Keratinocyte (primary cell): ENCODE measurements around the gene ARHGEF37. TPM values are rescaled to one million over a fixed set of nuclear protein-coding genes. Genes with fewer than 3 reads are reported as not detected.

ENCODE experiments used
- DNase-seq: peaks from one replicate; pipeline ENCODE4 v3.0.0-alpha.2; 2011; ENCODE audit warnings: low read depth, missing footprints, low spot score
- FAIRE-seq: peaks from 2 replicates; lab custom pipeline; 2011; peaks lifted over from hg19 to GRCh38; lab: Jason Lieb, UNC
- H2AFZ ChIP-seq: 2 replicates; pipeline ENCODE4 v1.6.0; 2012; ENCODE audit warnings: low read length, control low read depth, inconsistent platforms; ENCODE audit not compliant: control insufficient read depth
- H3K27ac ChIP-seq: 2 replicates; pipeline ENCODE4 v1.5.1; 2011; ENCODE audit warnings: low read length; ENCODE audit not compliant: control insufficient read depth, insufficient read depth
- H3K27me3 ChIP-seq: 3 replicates; pipeline ENCODE4 v1.6.0; 2011; ENCODE audit warnings: low read length; ENCODE audit not compliant: control insufficient read depth, insufficient read depth; ENCODE audit errors: extremely low read depth
- H3K36me3 ChIP-seq, 2 experiments: 2 replicates in 1 of 2; 3 replicates in 1 of 2; pipeline ENCODE4 v1.5.1; 2011; ENCODE audit warnings: low read length in 2 of 2, mild to moderate bottlenecking in 1 of 2; ENCODE audit not compliant: control insufficient read depth in 2 of 2, insufficient read depth in 2 of 2; ENCODE audit errors: extremely low read depth in 1 of 2
- H3K4me1 ChIP-seq: 3 replicates; pipeline ENCODE4 v1.5.1; 2011; ENCODE audit warnings: low read length; ENCODE audit not compliant: control insufficient read depth, insufficient read depth; ENCODE audit errors: extremely low read depth
- H3K4me2 ChIP-seq: 3 replicates; pipeline ENCODE4 v1.6.0; 2011; ENCODE audit warnings: low read depth, low read length; ENCODE audit not compliant: control insufficient read depth, insufficient read depth; ENCODE audit errors: extremely low read depth
- H3K4me3 ChIP-seq, 3 experiments: fragments of 200-600 bp in 1 of 3; sonication (generic) in 1 of 3; 2 replicates in 2 of 3; 3 replicates in 1 of 3; pipeline ENCODE4 v1.5.1; 2011 to 2016; ENCODE audit warnings: low read length in 3 of 3, mild to moderate bottlenecking in 3 of 3, control low read depth in 2 of 3, inconsistent platforms in 1 of 3, low read depth in 1 of 3, mixed read lengths in 1 of 3, mixed run types in 1 of 3, moderate library complexity in 1 of 3; ENCODE audit not compliant: control insufficient read depth in 2 of 3, insufficient read depth in 2 of 3; ENCODE audit errors: extremely low read depth in 1 of 3
- H3K79me2 ChIP-seq: 2 replicates; pipeline ENCODE4 v1.6.0; 2012; ENCODE audit warnings: low read length; ENCODE audit not compliant: control insufficient read depth, insufficient read depth
- H3K9ac ChIP-seq: 3 replicates; pipeline ENCODE4 v1.6.0; 2011; ENCODE audit warnings: low read length; ENCODE audit not compliant: control insufficient read depth, insufficient read depth; ENCODE audit errors: extremely low read depth
- H3K9me1 ChIP-seq: 3 replicates; pipeline ENCODE4 v1.6.0; 2011; ENCODE audit warnings: low read length; ENCODE audit not compliant: control insufficient read depth, insufficient read depth; ENCODE audit errors: extremely low read depth
- H3K9me3 ChIP-seq: 2 replicates; pipeline ENCODE4 v1.5.1; 2012; ENCODE audit warnings: low read depth, low read length; ENCODE audit not compliant: control insufficient read depth
- H4K20me1 ChIP-seq: 3 replicates; pipeline ENCODE4 v1.6.0; 2011; ENCODE audit warnings: low read length; ENCODE audit not compliant: control insufficient read depth, insufficient read depth; ENCODE audit errors: extremely low read depth
- EZH2 ChIP-seq: IDR thresholded peaks from one replicate; pipeline ENCODE4 v1.6.1; 2012; ENCODE audit warnings: inconsistent platforms, mild to moderate bottlenecking, low read length, moderate library complexity
- dilution Hi-C: fragments of 300-500 bp; cut with MboI; formaldehyde crosslinking; loops from one replicate; pipeline ENCODE4 v1.7.0; 2020; ENCODE audit warnings: low sequenced_read_pairs; ENCODE audit not compliant: extremely low pct_ligation_motif_present
- polyA plus RNA-seq, 5 experiments: library from polyadenylated mRNA; depleted of rRNA in 3 of 5; stranded (reverse) in 3 of 5; stranded (forward) in 1 of 5; unstranded in 1 of 5; fragments of >200 nt; gene quantifications; 1 replicate in 1 of 5; 2 replicates in 3 of 5; 3 replicates in 1 of 5; pipeline versions ENCODE4 v1.2.1 to v1.2.3, GENCODE V29; 2011 to 2012; ENCODE audit warnings: missing spikeins in 2 of 5, low read depth in 1 of 5, low replicate concordance in 1 of 5
- TF ChIP-seq, protein P1 (sequence below), 3 experiments: IDR thresholded peaks in 1 of 3; conservative IDR thresholded peaks in 1 of 3; optimal IDR thresholded peaks in 1 of 3; 2 replicates in 2 of 3; 3 replicates in 1 of 3; pipeline versions ENCODE3 to v1.5.1; 2011; ENCODE audit warnings: low read length in 3 of 3, mild to moderate bottlenecking in 3 of 3, moderate library complexity in 2 of 3, control low read depth in 1 of 3, inconsistent platforms in 1 of 3; ENCODE audit not compliant: insufficient read depth in 2 of 3; ENCODE audit errors: extremely low read depth in 1 of 3

ARHGEF37 gene
- polyA plus RNA-seq, 1 donor (not counting 4 experiments of a cell fraction or from before 2014, with no cell fraction given), result 8.7 TPM

DNA sequence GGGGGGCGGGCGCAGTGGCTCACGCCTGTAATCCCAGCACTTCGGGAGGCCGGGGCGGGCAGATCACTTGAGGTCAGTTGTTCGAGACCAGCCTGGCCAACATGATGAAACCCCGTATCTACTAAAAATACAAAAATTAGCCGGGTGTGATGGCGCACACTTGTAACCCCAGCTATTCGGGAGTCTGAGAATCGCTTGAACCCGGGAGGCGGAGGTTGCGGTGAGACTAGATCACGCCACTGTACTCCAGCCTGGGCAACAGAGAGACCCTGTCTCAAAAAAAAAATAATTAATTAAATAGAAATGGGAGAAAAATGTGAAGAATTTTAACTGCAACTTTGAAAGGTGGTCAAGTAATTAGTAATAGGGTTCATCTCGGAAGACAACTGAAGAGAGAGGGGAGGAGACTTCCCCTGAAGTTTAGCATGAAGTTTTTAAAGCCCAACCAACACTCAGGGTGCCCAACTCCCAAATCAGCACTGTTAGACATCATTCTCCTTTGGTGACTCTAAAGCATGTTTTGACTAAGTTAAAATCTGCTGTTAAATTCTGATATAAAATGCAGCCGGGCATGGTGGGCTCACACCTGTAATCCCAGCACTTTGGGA is 28.6 kb upstream of the ARHGEF37 start:
- peak overlapping the region; percentile 93 for H3K4me2 ChIP-seq
- no peak overlapping the region for H2AFZ ChIP-seq
- peak overlapping the region in 1 of 3 experiments; percentile 84 for H3K4me3 ChIP-seq

DNA sequence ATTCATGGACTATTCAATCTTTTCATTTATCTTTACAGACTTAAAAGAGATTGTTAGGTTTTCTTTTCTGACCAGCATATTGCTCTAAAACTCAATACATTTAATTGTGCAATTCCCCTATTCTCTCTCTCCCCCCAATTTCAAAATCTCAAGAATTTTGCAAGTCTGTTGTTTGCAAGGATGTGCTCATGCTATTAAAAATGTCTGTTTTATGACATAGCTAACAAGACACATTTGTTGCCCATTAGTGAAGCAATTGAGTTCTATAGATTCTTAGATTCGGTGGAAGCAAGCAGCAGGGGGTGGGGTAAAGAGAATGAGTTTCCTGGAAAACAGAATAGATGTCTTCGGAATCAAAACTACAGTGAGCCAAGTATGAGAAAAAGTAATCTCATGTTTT is 21.6 kb upstream of the ARHGEF37 start:
- H3K79me2 ChIP-seq, result no peaks in the 10 kb centered on the region
- no peaks in the 10 kb centered on the region for H3K9me1 ChIP-seq
- dilution Hi-C loops, result no loop called here
- FAIRE-seq, result no peak
- no peak overlapping the region for H3K4me3 ChIP-seq
- DNase-seq, result no peak
- H3K4me1 ChIP-seq, result peaks cover 25% of the 10 kb centered on the region
- H3K9ac ChIP-seq, result no peak overlapping the region
- no peaks in the 10 kb centered on the region for H4K20me1 ChIP-seq
- no peak overlapping the region for H3K4me2 ChIP-seq
- no peak overlapping the region for H2AFZ ChIP-seq
- no peaks in the 10 kb centered on the region for H3K9me3 ChIP-seq
- H3K27ac ChIP-seq, result no peak overlapping the region
- TF ChIP-seq, protein P1, sequence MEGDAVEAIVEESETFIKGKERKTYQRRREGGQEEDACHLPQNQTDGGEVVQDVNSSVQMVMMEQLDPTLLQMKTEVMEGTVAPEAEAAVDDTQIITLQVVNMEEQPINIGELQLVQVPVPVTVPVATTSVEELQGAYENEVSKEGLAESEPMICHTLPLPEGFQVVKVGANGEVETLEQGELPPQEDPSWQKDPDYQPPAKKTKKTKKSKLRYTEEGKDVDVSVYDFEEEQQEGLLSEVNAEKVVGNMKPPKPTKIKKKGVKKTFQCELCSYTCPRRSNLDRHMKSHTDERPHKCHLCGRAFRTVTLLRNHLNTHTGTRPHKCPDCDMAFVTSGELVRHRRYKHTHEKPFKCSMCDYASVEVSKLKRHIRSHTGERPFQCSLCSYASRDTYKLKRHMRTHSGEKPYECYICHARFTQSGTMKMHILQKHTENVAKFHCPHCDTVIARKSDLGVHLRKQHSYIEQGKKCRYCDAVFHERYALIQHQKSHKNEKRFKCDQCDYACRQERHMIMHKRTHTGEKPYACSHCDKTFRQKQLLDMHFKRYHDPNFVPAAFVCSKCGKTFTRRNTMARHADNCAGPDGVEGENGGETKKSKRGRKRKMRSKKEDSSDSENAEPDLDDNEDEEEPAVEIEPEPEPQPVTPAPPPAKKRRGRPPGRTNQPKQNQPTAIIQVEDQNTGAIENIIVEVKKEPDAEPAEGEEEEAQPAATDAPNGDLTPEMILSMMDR (optimal IDR thresholded peaks at IDR 0.05 in 1 of 3, IDR thresholded peaks at IDR 0.05 in 1 of 3, conservative IDR thresholded peaks at IDR 0.05 in 1 of 3; ENCODE audit: extremely low read depth in 1 of 3, insufficient read depth in 2 of 3, low read length in 3 of 3), result no peak
- no peak for TF ChIP-seq EZH2
- H3K27me3 ChIP-seq, result no peaks in the 10 kb centered on the region
- H3K36me3 ChIP-seq, result no peaks in the 10 kb centered on the region

More for the DNA sequence above, 28.6 kb upstream of the ARHGEF37 start:
- Histone ChIP-seq H3K9me1 (no peaks in the 10 kb centered on the region), H3K36me3 (peaks cover 5 to 19% of the 10 kb centered on the region in 2 experiments), H3K4me1 (peaks cover 24% of the 10 kb centered on the region), H3K9me3 (no peaks in the 10 kb centered on the region), H3K27me3 (no peaks in the 10 kb centered on the region), H3K27ac (peak overlapping the region; percentile 98), H4K20me1 (no peaks in the 10 kb centered on the region), H3K9ac (peak overlapping the region; percentile 100), H3K79me2 (peaks cover 39% of the 10 kb centered on the region)
- FAIRE-seq (no peak), DNase-seq (no peak)
- dilution Hi-C loops, result no loop called here
- no peak for TF ChIP-seq EZH2
- TF ChIP-seq, protein P1 (optimal IDR thresholded peaks at IDR 0.05 in 1 of 3, IDR thresholded peaks at IDR 0.05 in 1 of 3, conservative IDR thresholded peaks at IDR 0.05 in 1 of 3; ENCODE audit: extremely low read depth in 1 of 3, insufficient read depth in 2 of 3, low read length in 3 of 3), result no peak
